Measurements from ENCODE around the gene DACT2.
"Not testable (repeated sequence)": the region's sequence is repeated elsewhere in the genome, so short reads cannot be mapped to it uniquely, and the experiment has no call there.

The DACT2 gene

GRCh38 chr6:168282985-168283685, 36.4 kb downstream of the DACT2 start:
- DNase-seq: no peak

GRCh38 chr6:168281826-168282225, 37.8 kb downstream of the DACT2 start:
- DNase-seq: no peak

- DNase-seq: not testable (repeated sequence)
Observed at GRCh38 chr6:168281314-168281713, 38.3 kb downstream of the DACT2 start.

GRCh38 chr6:168280899-168281245, 38.7 kb downstream of the DACT2 start:
- DNase-seq: no peak

- DNase-seq: no peak
Observed at GRCh38 chr6:168280020-168280898, 39.3 kb downstream of the DACT2 start.

GRCh38 chr6:168279403-168279935, 40.1 kb downstream of the DACT2 start:
- no peak for DNase-seq

GRCh38 chr6:168278904-168279303, 40.7 kb downstream of the DACT2 start:
- no peak for DNase-seq

GRCh38 chr6:168277274-168277669, 42.3 kb downstream of the DACT2 start:
- DNase-seq: no peak

- no peak for DNase-seq
Observed at GRCh38 chr6:168276576-168277273, 42.9 kb downstream of the DACT2 start.

GRCh38 chr6:168275168-168275567, 44.4 kb downstream of the DACT2 start:
- DNase-seq: no peak

GRCh38 chr6:168274037-168274952, 45.3 kb downstream of the DACT2 start:
- no peak for DNase-seq

- no peak for DNase-seq
Observed at GRCh38 chr6:168273441-168274036, 46.0 kb downstream of the DACT2 start.

- DNase-seq: no peak
Observed at GRCh38 chr6:168272415-168273325, 46.9 kb downstream of the DACT2 start.

- DNase-seq: no peak
Observed at GRCh38 chr6:168270274-168271172, 49.1 kb downstream of the DACT2 start.

- no peak for DNase-seq
Observed at GRCh38 chr6:168269455-168270243, 49.9 kb downstream of the DACT2 start.

- no peak for DNase-seq
Observed at GRCh38 chr6:168268755-168269154, 50.8 kb downstream of the DACT2 start.

- not testable (repeated sequence) for DNase-seq
Observed at GRCh38 chr6:168267779-168268178, 51.8 kb downstream of the DACT2 start.

Measured in hypothalamus (tissue), 51 donors.